Endodermal cell (in vitro differentiated cells): ENCODE measurements around the gene LZTR1. TPM values are rescaled to one million over a fixed set of nuclear protein-coding genes. Genes with fewer than 3 reads are reported as not detected.
"Not testable (repeated sequence)": the region's sequence is repeated elsewhere in the genome, so short reads cannot be mapped to it uniquely, and the experiment has no call there.

Experiments used
- DNase-seq: peaks from one replicate; pipeline ENCODE4 v3.0.0-alpha.2; 2017
- H3K27ac ChIP-seq: 2 replicates; pipeline ENCODE4 v1.5.1; 2013; ENCODE audit warnings: mild to moderate bottlenecking, low read depth, low read length, moderate library complexity
- H3K27me3 ChIP-seq: 2 replicates; pipeline ENCODE4 v1.6.1; 2013; ENCODE audit warnings: mild to moderate bottlenecking, low read length, moderate library complexity; ENCODE audit not compliant: insufficient read depth, control insufficient read depth, poor library complexity, severe bottlenecking
- H3K36me3 ChIP-seq: 2 replicates; pipeline ENCODE4 v1.7.0; 2013; ENCODE audit warnings: mild to moderate bottlenecking, low read length, moderate library complexity; ENCODE audit not compliant: control insufficient read depth, insufficient read depth
- H3K4me1 ChIP-seq: one replicate; pipeline ENCODE4 v1.7.0; 2013; ENCODE audit warnings: low read length; ENCODE audit not compliant: control insufficient read depth, insufficient read depth
- H3K4me3 ChIP-seq: 2 replicates; pipeline ENCODE4 v1.5.1; 2013; ENCODE audit warnings: mild to moderate bottlenecking, low read length, moderate library complexity
- H3K9ac ChIP-seq: 2 replicates; pipeline ENCODE4 v1.6.1; 2013; ENCODE audit warnings: mild to moderate bottlenecking, low read length, moderate library complexity; ENCODE audit not compliant: poor library complexity, severe bottlenecking; ENCODE audit errors: extremely low read depth
- H3K9me3 ChIP-seq: 2 replicates; pipeline ENCODE4 v1.6.1; 2013; ENCODE audit warnings: mild to moderate bottlenecking, low read length, moderate library complexity; ENCODE audit not compliant: control insufficient read depth
- H3K27ac Mint-ChIP-seq: 2 replicates; pipeline ENCODE4 v1.8.0; 2020; ENCODE audit warnings: mixed read lengths
- H3K27me3 Mint-ChIP-seq: 2 replicates; pipeline ENCODE4 v1.8.0; 2021; ENCODE audit warnings: mild to moderate bottlenecking, mixed read lengths; ENCODE audit not compliant: insufficient read depth
- H3K36me3 Mint-ChIP-seq: 2 replicates; pipeline ENCODE4 v1.8.0; 2020; ENCODE audit warnings: low read depth, mixed read lengths
- H3K4me1 Mint-ChIP-seq: 2 replicates; pipeline ENCODE4 v1.8.0; 2020; ENCODE audit warnings: mixed read lengths
- H3K4me3 Mint-ChIP-seq: 2 replicates; pipeline ENCODE4 v1.8.0; 2020; ENCODE audit warnings: mild to moderate bottlenecking, moderate library complexity, mixed read lengths
- H3K9me3 Mint-ChIP-seq: 2 replicates; pipeline ENCODE4 v1.8.0; 2020; ENCODE audit warnings: mild to moderate bottlenecking, mixed read lengths
- WGBS, 2 experiments: methylation state at CpG; one replicate each; pipeline versions ENCODE4 v1.1.5 to v1.1.7; 2013; ENCODE audit warnings: missing lambda C conversion rate in 2 of 2, mixed read lengths in 1 of 2; ENCODE audit not compliant: insufficient coverage in 1 of 2, insufficient read length in 1 of 2; 5-methylcytosine and 5-hydroxymethylcytosine counted together
- total RNA-seq, 2 donors: library from RNA; stranded (reverse); fragmentation: NEBNext Ultra II Directional in 1 of 2; extraction: Animal tissue kit (Norgen Biotek cat#: 25700) in 1 of 2; gene quantifications; 2 replicates in 1 of 2; 3 replicates in 1 of 2; pipeline ENCODE4 v1.2.1, GENCODE V29; 2021
- TF ChIP-seq, protein P1 (sequence below): fragments of 200-600 bp; sonication (generic); conservative IDR thresholded peaks from 2 replicates; pipeline ENCODE4 v1.5.0; 2021; ENCODE audit warnings: antibody characterized with exemption, mild to moderate bottlenecking

LZTR1 gene
- total RNA-seq, 2 donors from 2014 or later = 56.5 to 73.2 TPM

DNA sequence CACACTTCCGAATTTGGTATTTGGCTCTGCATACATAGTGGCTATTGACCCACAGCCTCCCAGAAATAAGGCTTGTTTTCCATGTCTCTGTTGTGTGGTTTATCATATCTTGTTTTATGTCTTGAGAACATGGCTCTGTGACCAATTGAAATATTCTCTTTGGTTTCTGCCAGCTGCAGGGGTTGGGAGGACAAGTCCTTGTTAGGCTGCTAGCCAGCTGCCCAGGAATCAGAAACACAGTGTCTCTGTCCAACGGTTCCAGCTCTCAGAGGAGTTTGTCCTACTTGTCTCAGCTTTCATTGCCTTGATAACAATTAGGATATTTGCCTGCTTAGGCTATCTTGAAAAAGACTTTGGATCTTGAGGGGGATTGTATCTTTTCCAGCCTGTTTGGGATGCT, 56.3 kb downstream of the LZTR1 start:
- TF ChIP-seq, protein P1, sequence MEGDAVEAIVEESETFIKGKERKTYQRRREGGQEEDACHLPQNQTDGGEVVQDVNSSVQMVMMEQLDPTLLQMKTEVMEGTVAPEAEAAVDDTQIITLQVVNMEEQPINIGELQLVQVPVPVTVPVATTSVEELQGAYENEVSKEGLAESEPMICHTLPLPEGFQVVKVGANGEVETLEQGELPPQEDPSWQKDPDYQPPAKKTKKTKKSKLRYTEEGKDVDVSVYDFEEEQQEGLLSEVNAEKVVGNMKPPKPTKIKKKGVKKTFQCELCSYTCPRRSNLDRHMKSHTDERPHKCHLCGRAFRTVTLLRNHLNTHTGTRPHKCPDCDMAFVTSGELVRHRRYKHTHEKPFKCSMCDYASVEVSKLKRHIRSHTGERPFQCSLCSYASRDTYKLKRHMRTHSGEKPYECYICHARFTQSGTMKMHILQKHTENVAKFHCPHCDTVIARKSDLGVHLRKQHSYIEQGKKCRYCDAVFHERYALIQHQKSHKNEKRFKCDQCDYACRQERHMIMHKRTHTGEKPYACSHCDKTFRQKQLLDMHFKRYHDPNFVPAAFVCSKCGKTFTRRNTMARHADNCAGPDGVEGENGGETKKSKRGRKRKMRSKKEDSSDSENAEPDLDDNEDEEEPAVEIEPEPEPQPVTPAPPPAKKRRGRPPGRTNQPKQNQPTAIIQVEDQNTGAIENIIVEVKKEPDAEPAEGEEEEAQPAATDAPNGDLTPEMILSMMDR = no peak
- WGBS, 2 experiments = 89% methylated on average over 2 of the region's 2 CpGs
- no peak for DNase-seq
- H3K27me3 Mint-ChIP-seq = peaks cover 12% of the 10 kb centered on the region
- H3K4me3 Mint-ChIP-seq = no peak overlapping the region
- H3K36me3 Mint-ChIP-seq = no peaks in the 10 kb centered on the region
- Histone ChIP-seq H3K27me3 (peaks cover 14% of the 10 kb centered on the region), H3K4me1 (no peaks in the 10 kb centered on the region), H3K9ac (no peak overlapping the region), H3K4me3 (no peak overlapping the region), H3K27ac (no peak overlapping the region), H3K36me3 (no peaks in the 10 kb centered on the region), H3K9me3 (no peaks in the 10 kb centered on the region)
- no peaks in the 10 kb centered on the region for H3K4me1 Mint-ChIP-seq
- no peak overlapping the region for H3K27ac Mint-ChIP-seq
- no peaks in the 10 kb centered on the region for H3K9me3 Mint-ChIP-seq

DNA sequence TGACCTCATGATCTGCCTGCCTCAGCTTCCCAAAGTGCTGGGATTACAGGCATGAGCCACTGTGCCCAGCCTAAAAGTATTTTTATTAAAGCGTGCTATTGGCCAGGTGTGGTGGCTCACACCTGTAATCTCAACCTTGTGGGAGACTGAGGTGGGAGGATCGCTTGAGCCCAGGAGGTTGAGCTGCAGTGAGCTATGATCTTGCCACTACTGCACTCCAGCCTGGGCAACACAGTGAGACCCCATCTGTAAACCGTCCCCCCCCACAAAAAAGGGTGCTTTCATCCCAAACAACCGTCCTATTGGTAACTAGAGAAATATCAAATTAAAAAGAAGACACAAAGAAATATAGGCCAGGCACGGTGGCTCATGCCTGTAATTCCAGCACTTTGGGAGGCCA, 57.1 kb downstream of the LZTR1 start:
- 90 to 92% methylated on average over 3 to 5 of the region's 5 CpGs for WGBS, 2 experiments
- not testable (repeated sequence) for H3K9me3 Mint-ChIP-seq, H3K4me1 Mint-ChIP-seq, H3K36me3 Mint-ChIP-seq, H3K4me3 Mint-ChIP-seq, H3K27ac Mint-ChIP-seq, H3K36me3 ChIP-seq, H3K27ac ChIP-seq, H3K9me3 ChIP-seq, H3K4me1 ChIP-seq, H3K9ac ChIP-seq, H3K4me3 ChIP-seq, DNase-seq
- H3K27me3 Mint-ChIP-seq = peaks cover 16% of the 10 kb centered on the region
- peaks cover 10% of the 10 kb centered on the region for H3K27me3 ChIP-seq

DNA sequence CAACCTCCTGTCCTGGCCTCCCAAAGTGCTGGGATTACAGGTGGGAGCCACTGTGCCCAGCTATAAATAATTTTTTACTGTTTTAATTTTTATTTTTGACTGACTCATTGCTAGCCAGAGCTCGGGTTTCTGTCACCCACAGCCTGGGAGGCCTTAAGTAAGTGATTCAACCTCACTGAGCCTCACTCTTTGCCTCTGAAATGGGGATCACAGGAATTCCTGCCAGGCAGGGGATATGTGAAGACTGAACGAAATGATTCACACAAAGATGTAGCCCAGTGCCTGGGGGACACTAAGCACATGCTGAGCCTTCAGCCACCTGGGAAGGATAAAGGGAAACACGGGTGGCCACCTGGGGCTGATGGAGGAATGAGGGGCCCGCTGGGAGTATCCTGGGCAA, 59.8 kb downstream of the LZTR1 start:
- peaks cover 20% of the 10 kb centered on the region for H3K27me3 Mint-ChIP-seq
- H3K9ac ChIP-seq = no peak overlapping the region
- peaks cover 5% of the 10 kb centered on the region for H3K4me1 ChIP-seq
- H3K4me3 Mint-ChIP-seq = no peak overlapping the region
- TF ChIP-seq, protein P1 = no peak
- H3K36me3 Mint-ChIP-seq = no peaks in the 10 kb centered on the region
- no peak overlapping the region for H3K27ac ChIP-seq
- no peaks in the 10 kb centered on the region for H3K9me3 Mint-ChIP-seq
- H3K27me3 ChIP-seq = no peaks in the 10 kb centered on the region
- no peaks in the 10 kb centered on the region for H3K36me3 ChIP-seq
- WGBS, 2 experiments = 79 to 89% methylated on average over 2 to 4 of the region's 4 CpGs
- no peaks in the 10 kb centered on the region for H3K9me3 ChIP-seq
- no peak overlapping the region for H3K27ac Mint-ChIP-seq
- DNase-seq = no peak
- H3K4me3 ChIP-seq = no peak overlapping the region
- H3K4me1 Mint-ChIP-seq = peaks cover 7% of the 10 kb centered on the region
